Lung (tissue), 12 donors: ENCODE data around the gene CBLB. TPM values are rescaled to one million over a fixed set of nuclear protein-coding genes. Genes with fewer than 3 reads are reported as not detected.

ENCODE experiments used
- ATAC-seq: fragments of 200-7000 bp; cut with Tn5 transposase; one replicate; pipeline ENCODE4 v1.9.1; 2020; ENCODE audit warnings: moderate number of reproducible peaks; ENCODE audit not compliant: insufficient read depth, low FRiP score
- DNase-seq, 3 donors: peaks; one replicate each; pipeline ENCODE4 v3.0.0-alpha.2; 2013 to 2017
- H3K27ac ChIP-seq, 2 donors: one replicate each; pipeline ENCODE4 v1.5.1; 2013; ENCODE audit warnings: mild to moderate bottlenecking in 2 of 2, moderate library complexity in 2 of 2, control low read depth in 1 of 2, inconsistent platforms in 1 of 2, low read depth in 1 of 2, low read length in 1 of 2
- H3K27me3 ChIP-seq, 3 donors: one replicate each; pipeline ENCODE4 v1.5.1; 2013; ENCODE audit warnings: low read length in 2 of 3; ENCODE audit not compliant: control insufficient read depth in 3 of 3, insufficient read depth in 3 of 3
- H3K36me3 ChIP-seq, 4 donors: one replicate each; pipeline ENCODE4 v1.5.1; 2013; ENCODE audit warnings: low read length in 4 of 4, mild to moderate bottlenecking in 1 of 4, moderate library complexity in 1 of 4; ENCODE audit not compliant: control insufficient read depth in 4 of 4, insufficient read depth in 4 of 4
- H3K4me1 ChIP-seq, 5 donors: one replicate each; pipeline ENCODE4 v1.5.1; 2013; ENCODE audit warnings: low read length in 5 of 5, mild to moderate bottlenecking in 2 of 5, moderate library complexity in 1 of 5; ENCODE audit not compliant: control insufficient read depth in 5 of 5, insufficient read depth in 5 of 5
- H3K4me3 ChIP-seq: one replicate; pipeline ENCODE4 v1.5.1; 2013; ENCODE audit warnings: mild to moderate bottlenecking, control low read depth, moderate library complexity
- H3K9ac ChIP-seq, 2 donors: one replicate each; pipeline ENCODE4 v1.5.1; 2013; ENCODE audit warnings: low read length in 2 of 2, control low read depth in 1 of 2; ENCODE audit not compliant: insufficient read depth in 1 of 2
- H3K9me3 ChIP-seq, 4 donors: one replicate each; pipeline ENCODE4 v1.5.1; 2013; ENCODE audit warnings: low read length in 3 of 4, mild to moderate bottlenecking in 1 of 4, moderate library complexity in 1 of 4; ENCODE audit not compliant: control insufficient read depth in 4 of 4, insufficient read depth in 3 of 4
- CTCF ChIP-seq: IDR thresholded peaks from 2 replicates; pipeline ENCODE4 v1.5.1; 2012; ENCODE audit warnings: mild to moderate bottlenecking; ENCODE audit errors: control extremely low read depth, extremely low read depth
- WGBS, 2 donors: extraction: QIAGEN DNeasy Blood & Tissue Kit; methylation state at CpG; one replicate each; pipeline ENCODE4 v1.1.7; 2013; 5-methylcytosine and 5-hydroxymethylcytosine counted together
- polyA plus RNA-seq, 2 donors: library from polyadenylated mRNA; stranded (reverse); fragments of 200-250 nt; gene quantifications; one replicate each; pipeline ENCODE4 v1.2.1, GENCODE V29; 2013
- total RNA-seq, 2 donors: library from RNA; depleted of rRNA in 1 of 2; stranded (reverse); fragments of >200 nt in 1 of 2; gene quantifications; one replicate each; pipeline ENCODE4 v1.2.1, GENCODE V29; 2014 to 2021
- donor health status: control.
- donor health status: control.
- donor health status: Bipolar disorder and iron deficiency.
- donor health status: healthy.
- donor health status: DM: yes; HTN: yes; CAD: no.

CBLB gene
- total and polyA plus RNA-seq, 4 donors = 7.2 to 124 (median 24.6) TPM

GRCh38 chr3:105865867-105866350, 2.9 kb downstream of the CBLB start:
- WGBS, 2 donors = 84% methylated on average over 1 of the region's 1 CpG
- ATAC-seq (no peak), DNase-seq (no peak)
- Histone ChIP-seq H3K9ac (peak overlapping the region in 1 of 2 donors; percentile 79), H3K36me3 (peaks cover 0 to 13% (median 2%) of the 10 kb centered on the region in 4 donors), H3K27me3 (no peaks in the 10 kb centered on the region), H3K4me3 (no peak overlapping the region), H3K9me3 (no peaks in the 10 kb centered on the region), H3K4me1 (peaks cover 0 to 50% (median 17%) of the 10 kb centered on the region in 5 donors), H3K27ac (peak overlapping the region in 1 of 2 donors; percentile 81)
- TF ChIP-seq CTCF = no peak

- Histone ChIP-seq H3K4me1 (peaks cover 0 to 48% (median 23%) of the 10 kb centered on the region in 5 donors), H3K4me3 (no peak overlapping the region), H3K27me3 (no peaks in the 10 kb centered on the region), H3K36me3 (peaks cover 0 to 16% (median 2%) of the 10 kb centered on the region in 4 donors), H3K9ac (no peak overlapping the region), H3K27ac (no peak overlapping the region), H3K9me3 (no peaks in the 10 kb centered on the region)
- no peak for TF ChIP-seq CTCF
- ATAC-seq (no peak), DNase-seq (no peak)
- WGBS, 2 donors = 67 to 85% methylated on average over 1 of the region's 1 CpG
Observed at GRCh38 chr3:105865016-105865623, 3.7 kb downstream of the CBLB start.

GRCh38 chr3:105864212-105864611, 4.6 kb downstream of the CBLB start:
- Histone ChIP-seq H3K9ac (no peak overlapping the region), H3K27ac (peak overlapping the region in 1 of 2 donors; percentile 71), H3K27me3 (no peaks in the 10 kb centered on the region), H3K36me3 (peaks cover 0 to 18% (median 2%) of the 10 kb centered on the region in 4 donors), H3K4me1 (peaks cover 0 to 42% (median 20%) of the 10 kb centered on the region in 5 donors), H3K9me3 (no peaks in the 10 kb centered on the region), H3K4me3 (no peak overlapping the region)
- no peak for TF ChIP-seq CTCF
- ATAC-seq (no peak), DNase-seq (peak in 2 of 3 donors; percentile 54 to 72)
- 86 to 88% methylated on average over 4 of the region's 4 CpGs for WGBS, 2 donors
